ENCODE measurements around the gene FBXO7. TPM values are rescaled to one million over a fixed set of nuclear protein-coding genes. Genes with fewer than 3 reads are reported as not detected.

FBXO7 gene
- total RNA-seq, 1 donor from 2014 or later = 105 TPM

GRCh38 chr22:32533265-32534111 is 58.9 kb downstream of the FBXO7 start:
- TF ChIP-seq, protein P1, sequence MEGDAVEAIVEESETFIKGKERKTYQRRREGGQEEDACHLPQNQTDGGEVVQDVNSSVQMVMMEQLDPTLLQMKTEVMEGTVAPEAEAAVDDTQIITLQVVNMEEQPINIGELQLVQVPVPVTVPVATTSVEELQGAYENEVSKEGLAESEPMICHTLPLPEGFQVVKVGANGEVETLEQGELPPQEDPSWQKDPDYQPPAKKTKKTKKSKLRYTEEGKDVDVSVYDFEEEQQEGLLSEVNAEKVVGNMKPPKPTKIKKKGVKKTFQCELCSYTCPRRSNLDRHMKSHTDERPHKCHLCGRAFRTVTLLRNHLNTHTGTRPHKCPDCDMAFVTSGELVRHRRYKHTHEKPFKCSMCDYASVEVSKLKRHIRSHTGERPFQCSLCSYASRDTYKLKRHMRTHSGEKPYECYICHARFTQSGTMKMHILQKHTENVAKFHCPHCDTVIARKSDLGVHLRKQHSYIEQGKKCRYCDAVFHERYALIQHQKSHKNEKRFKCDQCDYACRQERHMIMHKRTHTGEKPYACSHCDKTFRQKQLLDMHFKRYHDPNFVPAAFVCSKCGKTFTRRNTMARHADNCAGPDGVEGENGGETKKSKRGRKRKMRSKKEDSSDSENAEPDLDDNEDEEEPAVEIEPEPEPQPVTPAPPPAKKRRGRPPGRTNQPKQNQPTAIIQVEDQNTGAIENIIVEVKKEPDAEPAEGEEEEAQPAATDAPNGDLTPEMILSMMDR (IDR thresholded peaks at IDR 0.05; ENCODE audit: insufficient read depth, low read length, poor library complexity, severe bottlenecking) = no peak
- no peak for DNase-seq (ENCODE audit: low read depth)
- H3K4me3 ChIP-seq (ENCODE audit: low read depth, low read length) = no peak overlapping the region
- H3K27me3 ChIP-seq (ENCODE audit: control insufficient read depth, insufficient read depth, low read length) = peaks cover 3% of the 10 kb centered on the region
- H3K36me3 ChIP-seq (ENCODE audit: control insufficient read depth, insufficient read depth, low read length) = no peaks in the 10 kb centered on the region

DNA sequence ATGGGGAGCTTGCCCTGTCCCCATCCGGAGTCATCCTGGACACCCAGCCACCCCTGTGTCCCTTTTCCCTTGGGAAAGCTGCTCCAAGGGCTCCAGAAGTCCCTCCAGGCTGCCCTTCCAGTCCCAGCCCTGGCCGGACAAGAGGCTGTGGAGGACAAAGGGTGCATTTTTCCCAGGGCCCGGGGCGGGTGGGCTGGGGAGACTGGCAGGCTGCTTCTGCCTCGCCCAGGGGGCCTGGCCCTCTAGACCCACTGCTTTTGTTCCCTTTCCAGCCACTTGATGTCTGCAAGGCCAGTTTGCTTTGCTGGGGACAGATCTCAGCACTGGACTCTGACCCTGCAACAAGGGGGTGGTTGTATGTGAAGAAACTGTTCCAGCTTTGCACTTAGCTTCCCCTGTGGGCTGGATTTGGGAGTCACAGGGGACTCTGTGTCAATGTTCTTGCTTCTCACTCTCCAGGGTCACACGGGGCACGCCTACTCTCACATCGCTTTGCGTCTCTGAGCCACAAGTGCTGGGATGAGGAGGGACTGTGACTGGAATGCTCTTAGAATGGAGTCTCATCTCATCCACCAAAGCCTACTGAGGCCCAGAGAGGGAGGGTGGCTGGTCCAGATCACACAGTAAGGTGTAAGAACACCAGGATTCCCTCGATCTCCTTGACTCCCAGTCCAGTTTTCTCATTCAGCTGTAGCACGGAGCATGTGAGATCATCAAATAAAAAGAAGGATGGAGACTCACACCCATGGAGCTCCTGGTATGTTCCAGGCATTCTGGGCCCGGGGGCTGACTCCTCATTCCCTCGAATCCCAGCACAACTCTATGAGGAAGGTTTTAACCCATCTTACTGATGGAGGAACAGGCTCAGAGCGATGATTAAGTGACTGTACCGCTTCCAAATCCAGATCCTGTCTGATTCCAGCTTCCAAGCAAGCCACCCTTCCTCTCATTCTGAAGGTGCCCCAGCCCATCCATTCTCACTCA is 59.9 kb downstream of the FBXO7 start:
- TF ChIP-seq, protein P1 (IDR thresholded peaks at IDR 0.05; ENCODE audit: insufficient read depth, low read length, poor library complexity, severe bottlenecking) = no peak
- DNase-seq (ENCODE audit: low read depth) = no peak
- peaks cover 3% of the 10 kb centered on the region for H3K27me3 ChIP-seq (ENCODE audit: control insufficient read depth, insufficient read depth, low read length)
- no peak overlapping the region for H3K4me3 ChIP-seq (ENCODE audit: low read depth, low read length)
- no peaks in the 10 kb centered on the region for H3K36me3 ChIP-seq (ENCODE audit: control insufficient read depth, insufficient read depth, low read length)

DNA sequence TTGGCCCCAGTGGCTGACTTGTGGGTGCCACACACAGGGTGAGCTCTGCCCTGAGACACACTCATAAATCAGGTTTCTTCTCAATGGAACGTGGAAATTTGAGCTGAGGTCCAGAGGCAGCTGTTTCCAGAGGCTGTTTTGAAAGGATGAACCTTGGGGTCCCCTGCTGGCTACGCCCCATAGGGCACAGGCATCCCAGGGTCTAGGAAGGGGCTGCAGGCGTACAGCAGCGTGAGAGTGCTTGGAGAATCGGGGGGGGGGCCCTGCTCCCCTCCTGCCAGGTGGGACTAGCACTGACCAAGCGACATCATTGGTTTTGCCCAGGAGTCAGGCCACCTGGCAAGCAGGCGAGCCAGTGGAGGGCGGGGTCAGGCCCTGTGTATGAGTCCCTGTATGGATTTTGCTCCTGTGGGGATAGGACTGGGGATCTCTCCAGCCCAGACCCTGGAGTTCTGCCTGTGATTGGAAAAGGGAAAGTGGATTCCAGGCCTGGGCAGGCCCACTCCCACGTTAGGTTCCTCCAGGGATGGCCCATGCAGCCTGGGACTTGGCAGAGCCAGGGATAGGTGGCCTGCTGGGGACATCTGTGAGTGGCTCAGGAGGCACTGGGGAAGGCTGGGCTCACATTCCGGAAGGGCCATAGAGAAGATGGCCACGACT is 61.0 kb downstream of the FBXO7 start:
- DNase-seq (ENCODE audit: low read depth) = no peak
- Histone ChIP-seq H3K4me3 (ENCODE audit: low read depth, low read length) (no peak overlapping the region), H3K36me3 (ENCODE audit: control insufficient read depth, insufficient read depth, low read length) (no peaks in the 10 kb centered on the region), H3K27me3 (ENCODE audit: control insufficient read depth, insufficient read depth, low read length) (peaks cover 3% of the 10 kb centered on the region)
- TF ChIP-seq, protein P1 (IDR thresholded peaks at IDR 0.05; ENCODE audit: insufficient read depth, low read length, poor library complexity, severe bottlenecking) = no peak

GRCh38 chr22:32536352-32536751 is 61.7 kb downstream of the FBXO7 start:
- H3K27me3 ChIP-seq (ENCODE audit: control insufficient read depth, insufficient read depth, low read length) = peaks cover 3% of the 10 kb centered on the region
- no peak for DNase-seq (ENCODE audit: low read depth)
- no peak overlapping the region for H3K4me3 ChIP-seq (ENCODE audit: low read depth, low read length)
- TF ChIP-seq, protein P1 (IDR thresholded peaks at IDR 0.05; ENCODE audit: insufficient read depth, low read length, poor library complexity, severe bottlenecking) = no peak
- H3K36me3 ChIP-seq (ENCODE audit: control insufficient read depth, insufficient read depth, low read length) = no peaks in the 10 kb centered on the region

GRCh38 chr22:32538521-32538920 is 63.9 kb downstream of the FBXO7 start:
- Histone ChIP-seq H3K27me3 (ENCODE audit: control insufficient read depth, insufficient read depth, low read length) (peaks cover 3% of the 10 kb centered on the region), H3K36me3 (ENCODE audit: control insufficient read depth, insufficient read depth, low read length) (no peaks in the 10 kb centered on the region), H3K4me3 (ENCODE audit: low read depth, low read length) (no peak overlapping the region)
- TF ChIP-seq, protein P1 (IDR thresholded peaks at IDR 0.05; ENCODE audit: insufficient read depth, low read length, poor library complexity, severe bottlenecking) = no peak
- DNase-seq (ENCODE audit: low read depth) = no peak
